ENCODE measurements around the gene FES.

Gene FES

DNA sequence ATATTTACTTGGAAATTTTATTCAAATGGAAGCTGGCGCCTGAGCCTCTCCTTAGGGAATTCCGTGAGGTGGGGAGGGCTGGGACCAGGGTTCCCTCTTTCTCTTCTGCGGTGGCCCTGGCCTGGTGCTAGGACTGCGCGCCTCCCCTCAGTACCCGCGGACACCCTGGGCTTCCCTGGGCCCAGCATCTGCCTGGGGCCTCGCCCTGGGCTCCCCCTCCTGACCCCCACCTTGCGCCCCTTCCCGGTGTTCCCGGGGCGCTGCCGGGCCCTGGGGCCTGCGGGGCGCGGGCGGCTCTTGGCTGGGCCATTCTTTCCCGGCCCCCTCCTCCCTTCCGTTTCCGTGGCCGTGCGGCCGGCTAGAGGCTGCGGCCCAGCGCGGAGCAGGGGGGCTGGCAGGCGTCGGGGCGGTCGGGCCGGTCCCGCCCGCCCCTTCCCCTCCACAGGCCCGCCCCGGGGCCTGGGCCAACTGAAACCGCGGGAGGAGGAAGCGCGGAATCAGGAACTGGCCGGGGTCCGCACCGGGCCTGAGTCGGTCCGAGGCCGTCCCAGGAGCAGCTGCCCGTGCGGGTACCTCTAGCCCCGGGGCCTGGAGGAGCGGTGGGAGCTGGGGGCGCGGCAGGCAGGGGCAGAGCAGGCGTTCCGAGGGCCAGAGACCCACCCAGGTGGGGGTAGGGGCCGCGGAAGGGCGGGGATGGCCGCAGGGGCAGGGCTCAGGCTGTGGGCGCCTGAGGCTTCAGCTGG is at the start of gene FES:
TSS of gene FES (plus strand) at position 529 of the 743 bp plus-strand sequence. CDS start 542 bp downstream, outside the sequence.
- TF ChIP-seq, protein P1, sequence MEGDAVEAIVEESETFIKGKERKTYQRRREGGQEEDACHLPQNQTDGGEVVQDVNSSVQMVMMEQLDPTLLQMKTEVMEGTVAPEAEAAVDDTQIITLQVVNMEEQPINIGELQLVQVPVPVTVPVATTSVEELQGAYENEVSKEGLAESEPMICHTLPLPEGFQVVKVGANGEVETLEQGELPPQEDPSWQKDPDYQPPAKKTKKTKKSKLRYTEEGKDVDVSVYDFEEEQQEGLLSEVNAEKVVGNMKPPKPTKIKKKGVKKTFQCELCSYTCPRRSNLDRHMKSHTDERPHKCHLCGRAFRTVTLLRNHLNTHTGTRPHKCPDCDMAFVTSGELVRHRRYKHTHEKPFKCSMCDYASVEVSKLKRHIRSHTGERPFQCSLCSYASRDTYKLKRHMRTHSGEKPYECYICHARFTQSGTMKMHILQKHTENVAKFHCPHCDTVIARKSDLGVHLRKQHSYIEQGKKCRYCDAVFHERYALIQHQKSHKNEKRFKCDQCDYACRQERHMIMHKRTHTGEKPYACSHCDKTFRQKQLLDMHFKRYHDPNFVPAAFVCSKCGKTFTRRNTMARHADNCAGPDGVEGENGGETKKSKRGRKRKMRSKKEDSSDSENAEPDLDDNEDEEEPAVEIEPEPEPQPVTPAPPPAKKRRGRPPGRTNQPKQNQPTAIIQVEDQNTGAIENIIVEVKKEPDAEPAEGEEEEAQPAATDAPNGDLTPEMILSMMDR (conservative IDR thresholded peaks at IDR 0.05), result no peak
- H3K27ac ChIP-seq, result peak within 1 kb of the TSS; percentile 83

DNA sequence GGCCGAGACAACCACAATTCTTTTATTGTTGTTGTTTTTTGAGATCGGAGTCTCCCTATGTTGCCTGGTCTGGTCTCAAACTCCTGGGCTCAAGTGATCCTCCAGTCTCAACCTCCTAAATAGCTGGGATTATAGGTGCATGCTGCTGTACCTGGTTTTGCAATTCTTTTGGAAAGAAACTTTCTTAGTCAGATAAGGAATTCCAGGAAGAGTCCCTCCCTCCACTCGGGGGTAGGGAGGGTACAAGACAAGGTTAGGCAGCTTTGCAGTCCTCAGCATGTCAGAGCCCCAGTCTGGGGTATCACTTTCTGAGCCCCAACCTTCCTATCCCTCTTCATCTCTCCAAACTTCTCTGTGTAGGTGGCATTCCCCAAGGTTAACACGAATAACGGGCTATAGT is 49.7 kb upstream of the FES start:
- TF ChIP-seq, protein P1 (conservative IDR thresholded peaks at IDR 0.05), result no peak
- H3K27ac ChIP-seq, result no peak overlapping the region

DNA sequence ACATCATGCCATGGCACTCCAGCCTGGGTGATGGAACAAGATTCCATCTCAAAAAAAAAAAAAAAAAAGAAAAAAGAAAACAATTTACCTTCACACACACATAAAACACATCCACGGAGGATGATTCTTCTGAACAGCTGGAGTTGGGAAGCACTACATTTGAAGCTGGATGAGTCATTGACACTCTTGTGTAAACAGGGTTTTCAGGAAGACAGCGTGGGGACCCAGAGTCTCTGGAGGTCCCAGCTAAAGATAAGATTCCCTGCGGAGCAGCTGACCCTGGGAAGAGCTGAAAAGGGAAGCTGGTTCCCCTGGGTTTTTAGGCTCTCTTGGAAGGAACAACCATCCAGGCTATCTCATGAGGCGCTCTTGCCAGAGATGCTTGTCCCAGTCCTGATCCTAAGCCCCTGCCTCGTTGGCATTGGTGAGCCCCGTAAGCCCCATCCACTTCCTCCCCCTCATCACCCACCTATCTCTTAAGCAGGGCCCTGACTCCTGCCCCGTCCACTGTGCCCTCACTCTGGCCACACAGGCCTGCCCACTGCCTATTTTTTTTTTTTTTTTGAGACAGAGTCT is 47.9 kb upstream of the FES start:
- no peak overlapping the region for H3K27ac ChIP-seq
- TF ChIP-seq, protein P1 (conservative IDR thresholded peaks at IDR 0.05), result no peak

DNA sequence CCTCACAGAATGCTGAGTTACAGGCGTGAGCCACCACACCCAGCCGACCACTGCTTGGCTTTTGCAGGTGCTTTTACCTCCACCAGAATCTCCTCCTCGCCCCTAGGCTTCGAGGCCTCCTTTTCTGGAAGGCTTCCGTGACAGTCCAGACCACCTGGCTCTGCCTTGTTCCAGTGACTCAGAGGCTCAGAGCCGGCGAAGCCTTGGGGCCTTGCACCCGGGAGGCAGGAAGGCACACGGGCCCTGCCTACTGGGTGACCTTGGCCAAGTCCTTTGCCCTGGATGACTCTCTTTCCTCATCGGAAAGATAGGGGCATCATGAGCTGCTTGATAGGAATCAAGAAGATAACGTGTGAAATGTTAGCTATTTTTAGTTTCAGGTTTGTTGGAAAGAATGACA is 47.2 kb upstream of the FES start:
- no peak overlapping the region for H3K27ac ChIP-seq
- TF ChIP-seq, protein P1 (conservative IDR thresholded peaks at IDR 0.05), result no peak

DNA sequence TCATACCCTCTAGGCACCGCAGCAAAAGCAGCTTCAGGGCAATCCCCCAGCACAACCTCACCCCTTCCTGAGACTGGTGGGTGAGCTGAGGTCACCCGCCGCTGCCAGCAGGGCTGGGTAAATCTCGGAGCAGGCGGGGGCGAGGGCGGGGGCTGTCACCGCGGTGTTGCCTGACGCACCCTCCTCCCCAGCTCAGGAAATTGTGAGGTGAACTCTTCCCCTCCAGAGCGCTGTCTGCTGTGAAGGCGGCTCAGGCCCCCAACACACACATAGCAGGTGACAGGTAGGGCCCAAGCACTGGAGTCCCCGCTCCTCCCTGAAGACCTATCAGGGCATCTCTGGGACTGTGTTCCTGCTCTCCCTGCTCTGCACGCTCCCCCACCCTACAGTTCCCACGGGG is 46.2 kb upstream of the FES start:
- TF ChIP-seq, protein P1 (conservative IDR thresholded peaks at IDR 0.05), result no peak
- H3K27ac ChIP-seq, result no peak overlapping the region

DNA sequence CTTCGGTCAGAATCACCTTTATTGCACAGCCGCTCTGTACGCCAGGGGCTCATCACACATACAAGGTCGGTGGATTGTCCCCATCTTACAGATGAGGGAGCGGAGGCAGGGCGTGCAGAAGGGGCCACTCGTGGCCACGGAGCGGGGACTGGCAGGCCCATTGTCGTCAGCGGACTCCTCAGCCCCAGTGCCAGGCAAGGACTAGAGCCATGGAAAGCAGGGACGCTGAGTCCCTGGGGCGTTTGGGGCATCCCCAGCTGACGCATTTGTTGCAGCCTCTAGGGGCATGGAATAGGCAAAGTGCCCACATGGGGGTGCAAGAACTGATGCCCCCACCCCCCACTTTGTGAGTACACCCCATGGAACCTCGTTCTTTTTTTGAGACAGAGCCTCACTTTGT is 45.8 kb upstream of the FES start:
- no peak overlapping the region for H3K27ac ChIP-seq
- TF ChIP-seq, protein P1 (conservative IDR thresholded peaks at IDR 0.05), result no peak

DNA sequence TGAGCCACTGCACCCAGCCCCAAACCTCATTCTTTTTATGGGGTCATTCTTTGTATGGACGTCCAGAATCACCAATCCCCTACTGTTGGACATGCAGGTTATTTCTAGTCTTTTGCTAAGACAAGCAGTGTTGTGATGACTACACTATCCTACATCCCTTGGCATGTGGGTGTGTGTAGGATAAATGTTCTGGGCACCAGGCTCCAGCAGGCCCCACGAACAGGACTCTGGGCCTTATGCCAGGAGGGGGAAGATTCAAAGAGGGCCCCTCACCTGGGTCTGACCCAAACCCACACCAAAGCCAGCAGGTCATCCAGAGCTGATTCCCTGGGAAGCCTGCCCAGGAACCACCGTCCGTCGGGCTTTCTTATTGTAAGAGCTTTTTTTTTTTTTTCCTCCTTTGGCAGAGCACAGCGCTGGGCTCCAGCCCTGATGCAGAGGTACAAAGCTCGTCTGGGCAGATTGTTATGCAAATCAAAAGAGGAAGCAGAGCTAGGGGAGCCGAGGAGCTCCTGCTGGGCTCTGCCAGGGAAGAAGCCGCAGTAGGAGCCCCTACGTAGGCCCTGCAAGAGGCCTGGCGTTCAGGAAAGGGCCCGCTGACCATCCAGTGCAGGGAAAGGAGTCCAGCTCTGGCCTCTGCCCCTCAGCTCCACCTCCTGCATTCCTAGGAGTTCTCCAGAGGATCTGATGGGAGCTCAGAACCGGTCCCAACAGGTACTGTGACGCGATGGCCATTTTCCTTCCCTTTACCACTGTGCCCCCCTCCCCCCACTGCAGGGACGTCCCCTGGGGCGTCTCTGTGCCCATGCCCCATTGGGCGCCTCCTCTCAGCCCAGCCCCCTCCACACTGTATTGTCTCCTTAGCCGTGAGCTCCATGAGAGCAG is 44.9 kb upstream of the FES start:
- TF ChIP-seq, protein P1 (conservative IDR thresholded peaks at IDR 0.05), result no peak
- H3K27ac ChIP-seq, result peak overlapping the region; percentile 28; the same call in 1 of the 2 replicates

All from VCaP (cell line).